Fibroblast of lung (primary cell): ENCODE data around the gene REPIN1. TPM values are rescaled to one million over a fixed set of nuclear protein-coding genes. Genes with fewer than 3 reads are reported as not detected.

Experiments
- DNase-seq, 2 donors: peaks; one replicate each; pipeline versions ENCODE4 v3.0.0 to v3.0.0-alpha.2; 2010; ENCODE audit warnings: low read depth in 2 of 2
- H2AFZ ChIP-seq: 2 replicates; pipeline ENCODE4 v1.5.1; 2012; ENCODE audit warnings: low read length, control low read depth, inconsistent platforms
- H3K27ac ChIP-seq: 2 replicates; pipeline ENCODE4 v1.5.1; 2011; ENCODE audit warnings: low read length, control low read depth; ENCODE audit not compliant: insufficient read depth
- H3K27me3 ChIP-seq: 2 replicates; pipeline ENCODE4 v1.5.1; 2011; ENCODE audit warnings: mild to moderate bottlenecking, low read length; ENCODE audit not compliant: control insufficient read depth, insufficient read depth
- H3K36me3 ChIP-seq: 2 replicates; pipeline ENCODE4 v1.5.1; 2011; ENCODE audit warnings: low read length; ENCODE audit not compliant: control insufficient read depth, insufficient read depth
- H3K4me1 ChIP-seq: 2 replicates; pipeline ENCODE4 v1.5.1; 2011; ENCODE audit warnings: low read length; ENCODE audit not compliant: control insufficient read depth, insufficient read depth; ENCODE audit errors: extremely low read depth
- H3K4me2 ChIP-seq: 2 replicates; pipeline ENCODE4 v1.5.1; 2011; ENCODE audit warnings: low read length, control low read depth; ENCODE audit not compliant: insufficient read depth; ENCODE audit errors: extremely low read depth
- H3K4me3 ChIP-seq, 4 experiments: fragments of 200-600 bp in 1 of 4; sonication (generic) in 1 of 4; replicated peaks in 1 of 4; 2 replicates each; pipeline ENCODE4 v1.5.1; 2011 to 2016; ENCODE audit warnings: low read length in 4 of 4, low read depth in 3 of 4, mild to moderate bottlenecking in 3 of 4, control low read depth in 2 of 4, inconsistent platforms in 1 of 4, mixed read lengths in 1 of 4; ENCODE audit not compliant: insufficient read depth in 1 of 4; ENCODE audit errors: control extremely low read depth in 1 of 4
- H3K79me2 ChIP-seq: 2 replicates; pipeline ENCODE4 v1.5.1; 2012; ENCODE audit warnings: mild to moderate bottlenecking, low read length, inconsistent platforms; ENCODE audit not compliant: control insufficient read depth, insufficient read depth
- H3K9ac ChIP-seq: 2 replicates; pipeline ENCODE4 v1.5.1; 2011; ENCODE audit warnings: mild to moderate bottlenecking, low read length, control low read depth; ENCODE audit not compliant: insufficient read depth
- H3K9me3 ChIP-seq: 2 replicates; pipeline ENCODE4 v1.5.1; 2012; ENCODE audit warnings: low read depth, low read length; ENCODE audit not compliant: control insufficient read depth, insufficient read depth
- H4K20me1 ChIP-seq: 2 replicates; pipeline ENCODE4 v1.5.1; 2011; ENCODE audit warnings: low read length; ENCODE audit not compliant: control insufficient read depth, insufficient read depth; ENCODE audit errors: extremely low read depth
- EZH2 ChIP-seq: IDR thresholded peaks from 2 replicates; pipeline ENCODE4 v1.5.1; 2012; ENCODE audit warnings: low read length, control low read depth, mild to moderate bottlenecking; ENCODE audit errors: missing control alignments
- polyA plus RNA-seq, 2 donors: library from polyadenylated mRNA; depleted of rRNA in 1 of 2; stranded (reverse) in 1 of 2; unstranded in 1 of 2; fragments of >200 nt; gene quantifications; 2 replicates each; pipeline ENCODE4 v1.2.1, GENCODE V29; 2011 to 2012; ENCODE audit warnings: missing spikeins in 1 of 2
- total RNA-seq: library from RNA; depleted of rRNA; stranded (reverse); fragments of >200 nt; gene quantifications from 2 replicates; pipeline ENCODE4 v1.2.1, GENCODE V29; 2014
- TF ChIP-seq, protein P1 (sequence below), 2 donors: IDR thresholded peaks in 1 of 2; conservative IDR thresholded peaks in 1 of 2; 1 replicate in 1 of 2; 2 replicates in 1 of 2; pipeline ENCODE4 v1.5.1; 2011 to 2012; ENCODE audit warnings: low read length in 2 of 2, control low read depth in 1 of 2, inconsistent platforms in 1 of 2, low read depth in 1 of 2, mild to moderate bottlenecking in 1 of 2

The REPIN1 gene
- total and polyA plus RNA-seq, 2 donors (not counting 1 experiment from before 2014, with no cell fraction given), result 20.8 to 41.3 TPM

DNA sequence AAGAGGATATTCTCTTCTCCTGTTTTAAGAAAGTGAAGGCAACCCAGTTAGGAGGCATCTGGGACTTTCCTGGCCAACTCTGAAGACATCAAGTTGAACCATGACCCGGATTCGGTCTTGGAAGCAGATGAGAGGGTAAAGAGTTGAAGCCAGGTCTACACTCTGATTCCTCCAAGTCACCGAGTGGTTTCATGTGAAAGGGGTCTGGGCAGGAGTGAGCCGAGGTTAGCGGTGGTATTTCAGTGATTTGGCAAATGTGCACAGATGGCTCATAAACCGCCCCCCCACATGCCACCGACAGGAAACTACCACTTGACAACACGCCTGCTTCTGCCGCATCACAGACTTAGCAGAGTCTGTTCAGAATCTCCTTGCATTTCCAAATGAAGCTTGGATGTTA lies 11.4 kb upstream of the REPIN1 start:
- H2AFZ ChIP-seq, result no peak overlapping the region

DNA sequence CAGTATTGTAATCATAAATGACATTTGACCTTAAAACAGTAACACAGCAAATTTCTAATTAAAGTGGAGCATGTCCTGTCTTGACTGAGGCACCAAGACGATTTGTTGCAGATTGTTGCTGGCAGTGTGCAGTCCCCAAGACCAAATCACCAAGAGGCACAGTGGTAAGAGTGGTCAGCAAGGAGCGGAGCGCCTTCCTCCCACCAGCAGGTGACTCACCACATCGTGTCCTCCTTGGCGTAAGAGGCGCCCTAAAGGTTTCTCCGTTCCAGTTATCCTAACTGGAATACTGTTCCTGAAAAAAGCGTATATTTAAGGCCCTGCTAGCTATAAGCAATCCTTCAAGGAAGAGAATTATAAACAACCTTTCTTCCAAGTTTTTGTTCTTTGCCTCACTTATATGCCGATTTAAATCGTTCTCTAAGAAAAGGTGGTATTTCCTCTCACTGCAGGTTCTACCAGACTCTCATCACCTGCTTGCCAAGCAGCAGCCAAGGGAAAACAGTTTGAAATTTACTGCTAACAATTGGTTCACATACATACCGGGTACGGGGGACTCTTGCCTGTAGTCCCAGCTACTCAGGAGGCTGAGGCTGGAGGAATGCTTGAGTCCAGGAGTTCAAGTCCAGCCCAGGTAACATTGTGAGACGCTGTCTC lies 10.7 kb upstream of the REPIN1 start:
- H2AFZ ChIP-seq, result no peak overlapping the region
- no peak overlapping the region for H3K4me2 ChIP-seq
- no peak overlapping the region for H3K9ac ChIP-seq
- H3K27me3 ChIP-seq, result no peaks in the 10 kb centered on the region
- TF ChIP-seq EZH2, result no peak
- TF ChIP-seq, protein P1, sequence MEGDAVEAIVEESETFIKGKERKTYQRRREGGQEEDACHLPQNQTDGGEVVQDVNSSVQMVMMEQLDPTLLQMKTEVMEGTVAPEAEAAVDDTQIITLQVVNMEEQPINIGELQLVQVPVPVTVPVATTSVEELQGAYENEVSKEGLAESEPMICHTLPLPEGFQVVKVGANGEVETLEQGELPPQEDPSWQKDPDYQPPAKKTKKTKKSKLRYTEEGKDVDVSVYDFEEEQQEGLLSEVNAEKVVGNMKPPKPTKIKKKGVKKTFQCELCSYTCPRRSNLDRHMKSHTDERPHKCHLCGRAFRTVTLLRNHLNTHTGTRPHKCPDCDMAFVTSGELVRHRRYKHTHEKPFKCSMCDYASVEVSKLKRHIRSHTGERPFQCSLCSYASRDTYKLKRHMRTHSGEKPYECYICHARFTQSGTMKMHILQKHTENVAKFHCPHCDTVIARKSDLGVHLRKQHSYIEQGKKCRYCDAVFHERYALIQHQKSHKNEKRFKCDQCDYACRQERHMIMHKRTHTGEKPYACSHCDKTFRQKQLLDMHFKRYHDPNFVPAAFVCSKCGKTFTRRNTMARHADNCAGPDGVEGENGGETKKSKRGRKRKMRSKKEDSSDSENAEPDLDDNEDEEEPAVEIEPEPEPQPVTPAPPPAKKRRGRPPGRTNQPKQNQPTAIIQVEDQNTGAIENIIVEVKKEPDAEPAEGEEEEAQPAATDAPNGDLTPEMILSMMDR (conservative IDR thresholded peaks at IDR 0.05 in 1 of 2, IDR thresholded peaks at IDR 0.05 in 1 of 2; ENCODE audit: low read depth in 1 of 2, low read length in 2 of 2), result no peak
- no peaks in the 10 kb centered on the region for H3K4me1 ChIP-seq
- H3K4me3 ChIP-seq, result no peak overlapping the region
- peak in 1 of 2 donors; percentile 61 for DNase-seq
- no peaks in the 10 kb centered on the region for H3K36me3 ChIP-seq
- H3K27ac ChIP-seq, result no peak overlapping the region
- no peaks in the 10 kb centered on the region for H3K79me2 ChIP-seq
- no peaks in the 10 kb centered on the region for H3K9me3 ChIP-seq
- H4K20me1 ChIP-seq, result no peaks in the 10 kb centered on the region

More for the DNA sequence above, 11.4 kb upstream of the REPIN1 start:
- Histone ChIP-seq H3K4me1 (no peaks in the 10 kb centered on the region), H3K9me3 (no peaks in the 10 kb centered on the region), H3K27ac (no peak overlapping the region), H3K4me3 (no peak overlapping the region), H3K9ac (no peak overlapping the region), H3K79me2 (no peaks in the 10 kb centered on the region), H3K36me3 (no peaks in the 10 kb centered on the region), H4K20me1 (no peaks in the 10 kb centered on the region), H3K4me2 (no peak overlapping the region), H3K27me3 (no peaks in the 10 kb centered on the region)
- no peak for DNase-seq
- no peak for TF ChIP-seq EZH2
- TF ChIP-seq, protein P1 (conservative IDR thresholded peaks at IDR 0.05 in 1 of 2, IDR thresholded peaks at IDR 0.05 in 1 of 2; ENCODE audit: low read depth in 1 of 2, low read length in 2 of 2), result no peak

DNA sequence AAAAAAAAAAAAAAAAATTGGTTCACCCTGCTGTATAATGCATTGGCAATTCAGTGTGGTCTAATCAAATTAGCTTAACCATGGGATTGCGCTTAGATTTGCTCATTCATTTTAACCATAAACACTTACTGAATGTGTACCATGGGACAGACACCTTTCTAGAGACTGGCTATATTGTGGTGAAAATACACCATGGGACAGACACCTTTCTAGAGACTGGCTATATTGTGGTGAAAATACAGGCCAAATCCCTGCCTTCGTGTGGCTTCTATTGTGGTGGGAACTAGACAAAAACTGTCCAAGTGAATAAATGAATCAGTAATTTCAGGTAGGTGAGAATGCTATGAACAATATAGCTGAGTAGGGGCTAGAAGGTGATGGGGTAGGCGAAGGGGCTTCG lies 10.2 kb upstream of the REPIN1 start:
- Histone ChIP-seq H3K27ac (no peak overlapping the region), H3K9ac (no peak overlapping the region), H3K9me3 (no peaks in the 10 kb centered on the region), H3K4me3 (no peak overlapping the region), H2AFZ (no peak overlapping the region), H3K4me2 (no peak overlapping the region), H3K27me3 (no peaks in the 10 kb centered on the region), H3K4me1 (no peaks in the 10 kb centered on the region), H3K36me3 (no peaks in the 10 kb centered on the region), H4K20me1 (no peaks in the 10 kb centered on the region), H3K79me2 (no peaks in the 10 kb centered on the region)
- DNase-seq, result no peak
- TF ChIP-seq, protein P1 (conservative IDR thresholded peaks at IDR 0.05 in 1 of 2, IDR thresholded peaks at IDR 0.05 in 1 of 2; ENCODE audit: low read depth in 1 of 2, low read length in 2 of 2), result no peak
- TF ChIP-seq EZH2, result no peak
